GM12875 (cell line): Measurements from ENCODE around the gene MYO16.

Experiments
- H3K4me3 ChIP-seq: one replicate; pipeline ENCODE4 v1.5.1; 2011; ENCODE audit warnings: low read depth, low read length, control low read depth
- CTCF ChIP-seq: IDR thresholded peaks from 2 replicates; pipeline ENCODE4 v1.5.1; 2011; ENCODE audit warnings: low read depth, mild to moderate bottlenecking, control low read depth, inconsistent platforms, low read length, moderate library complexity, borderline replicate concordance; ENCODE audit not compliant: insufficient read depth

MYO16 gene

DNA sequence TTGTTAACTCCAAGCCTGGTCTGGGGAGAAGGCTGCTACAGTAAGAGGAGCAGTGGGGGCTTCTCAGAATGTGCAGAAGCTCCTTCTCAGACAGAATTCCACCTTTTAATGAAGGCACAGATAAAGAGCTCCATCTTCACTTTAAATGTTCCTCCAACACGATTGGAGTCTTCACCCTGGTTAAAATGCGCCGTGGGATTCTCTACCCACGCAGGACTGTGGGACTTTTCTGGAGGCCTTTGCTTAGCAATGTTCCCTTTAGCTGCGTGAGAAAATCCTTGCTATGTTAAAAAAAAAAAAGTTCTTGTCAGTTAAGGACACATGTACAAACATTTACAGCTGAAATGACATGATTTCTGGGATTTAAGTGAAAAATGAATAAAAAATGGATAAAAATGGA lies 546.3 kb downstream of the MYO16 start:
- no peak overlapping the region for H3K4me3 ChIP-seq
- TF ChIP-seq CTCF: no peak

- H3K4me3 ChIP-seq: no peak overlapping the region
- no peak for TF ChIP-seq CTCF
Observed at GRCh38 chr13:109180905-109181425, 551.6 kb downstream of the MYO16 start.

- no peak overlapping the region for H3K4me3 ChIP-seq
- TF ChIP-seq CTCF: no peak
Observed at GRCh38 chr13:109182777-109183465, 553.5 kb downstream of the MYO16 start.

GRCh38 chr13:109191413-109191812 lies 562.0 kb downstream of the MYO16 start:
- no peak overlapping the region for H3K4me3 ChIP-seq
- no peak for TF ChIP-seq CTCF

DNA sequence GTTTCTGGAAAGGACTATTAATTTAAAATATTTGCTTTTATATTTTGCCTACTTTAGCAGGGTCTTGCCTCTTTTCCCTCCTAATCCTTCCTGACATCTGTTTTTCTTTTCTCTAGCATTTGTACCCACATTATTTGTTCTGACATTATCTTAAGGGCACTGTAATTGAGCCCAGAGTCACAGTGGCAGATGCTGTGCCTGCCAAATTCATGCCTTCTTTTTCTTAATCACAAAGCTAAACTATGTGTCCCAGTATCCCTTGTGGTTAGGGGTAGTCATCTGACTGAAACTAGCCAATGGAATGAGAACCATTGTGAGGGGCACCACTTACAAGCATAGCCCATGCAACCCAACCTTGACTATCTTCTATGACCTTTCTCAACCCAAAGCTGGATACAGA lies 562.9 kb downstream of the MYO16 start:
- no peak for TF ChIP-seq CTCF
- H3K4me3 ChIP-seq: no peak overlapping the region

DNA sequence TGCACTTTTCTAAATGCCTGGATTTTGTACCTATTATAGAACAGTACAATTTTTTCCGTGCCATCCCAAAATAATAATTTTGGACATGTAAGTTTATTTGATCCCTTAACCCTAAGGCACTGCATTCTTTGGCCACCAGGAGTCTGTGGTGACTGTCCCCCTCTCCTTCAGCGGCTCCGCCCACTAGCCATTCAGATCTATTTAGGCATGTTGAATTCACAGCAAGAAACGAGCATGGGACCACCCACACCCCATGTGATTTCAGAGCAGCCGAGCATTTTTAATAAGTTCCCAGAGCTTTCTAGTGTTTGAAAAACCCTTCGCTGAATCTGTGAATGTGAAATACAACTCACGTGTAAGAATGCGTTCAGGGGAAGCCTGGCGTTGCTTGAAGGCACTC lies 567.5 kb downstream of the MYO16 start:
- no peak overlapping the region for H3K4me3 ChIP-seq
- no peak for TF ChIP-seq CTCF

DNA sequence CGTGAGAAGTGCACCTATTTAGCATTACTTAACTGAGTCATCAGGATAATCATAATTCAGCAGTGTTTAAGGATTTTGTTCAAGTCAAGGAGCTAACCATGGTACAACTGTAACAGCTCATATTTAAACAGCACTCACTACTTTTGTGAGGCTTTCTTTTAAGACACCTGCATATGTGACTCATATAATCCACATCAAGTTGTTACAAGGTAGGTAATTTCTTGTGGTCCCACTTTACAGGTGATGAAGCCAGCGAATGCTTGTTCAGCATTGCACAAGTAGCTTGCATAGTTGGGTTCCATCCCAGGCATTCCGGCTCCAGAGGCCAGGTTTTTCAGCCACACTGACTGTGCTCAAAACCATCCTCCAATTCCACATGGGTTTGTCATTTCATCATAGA lies 569.2 kb downstream of the MYO16 start:
- H3K4me3 ChIP-seq: no peak overlapping the region
- TF ChIP-seq CTCF: no peak
